GM19238 (cell line): Measurements from ENCODE around the gene NADK2.
"Not testable (repeated sequence)": the region's sequence is repeated elsewhere in the genome, so short reads cannot be mapped to it uniquely, and the experiment has no call there.

Experiments used
- DNase-seq: peaks from one replicate; pipeline ENCODE4 v3.0.0; 2011; ENCODE audit warnings: low spot score; ENCODE audit not compliant: insufficient read length

The NADK2 gene

GRCh38 chr5:36241631-36242533 is at the start of gene NADK2:
NADK2 (minus strand) TSS chr5:36241925; CDS start chr5:36241798, 127 bp downstream.
- peak; percentile 87 for DNase-seq

- DNase-seq = no peak
Measured at GRCh38 chr5:36285837-36286615, 44.3 kb upstream of the NADK2 start.

GRCh38 chr5:36283775-36284174 is 42.0 kb upstream of the NADK2 start:
- DNase-seq = not testable (repeated sequence)

- DNase-seq = no peak
Measured at GRCh38 chr5:36281626-36282025, 39.9 kb upstream of the NADK2 start.

GRCh38 chr5:36279054-36279698 is 37.5 kb upstream of the NADK2 start:
- no peak for DNase-seq

GRCh38 chr5:36277521-36278176 is 35.9 kb upstream of the NADK2 start:
- no peak for DNase-seq

- no peak for DNase-seq
Measured at GRCh38 chr5:36276864-36277263, 35.1 kb upstream of the NADK2 start.

GRCh38 chr5:36273809-36274526 is 32.2 kb upstream of the NADK2 start:
- no peak for DNase-seq

- no peak for DNase-seq
Measured at GRCh38 chr5:36272136-36272690, 30.5 kb upstream of the NADK2 start.

GRCh38 chr5:36270876-36271575 is 29.3 kb upstream of the NADK2 start:
- DNase-seq = no peak

GRCh38 chr5:36270175-36270574 is 28.4 kb upstream of the NADK2 start:
- DNase-seq = no peak

GRCh38 chr5:36269478-36269877 is 27.8 kb upstream of the NADK2 start:
- DNase-seq = no peak

- DNase-seq = no peak
Measured at GRCh38 chr5:36267905-36268304, 26.2 kb upstream of the NADK2 start.

- DNase-seq = no peak
Measured at GRCh38 chr5:36264202-36264760, 22.6 kb upstream of the NADK2 start.

- no peak for DNase-seq
Measured at GRCh38 chr5:36261186-36261585, 19.5 kb upstream of the NADK2 start.

- no peak for DNase-seq
Measured at GRCh38 chr5:36253575-36253974, 11.8 kb upstream of the NADK2 start.

GRCh38 chr5:36252722-36253365 is 11.1 kb upstream of the NADK2 start:
- DNase-seq = no peak

GRCh38 chr5:36251218-36251617 is 9.5 kb upstream of the NADK2 start:
- no peak for DNase-seq

- DNase-seq = no peak
Measured at GRCh38 chr5:36250427-36250826, 8.7 kb upstream of the NADK2 start.
